H9 (cell line): Measurements from ENCODE around the gene LHFPL2. TPM values are rescaled to one million over a fixed set of nuclear protein-coding genes. Genes with fewer than 3 reads are reported as not detected.

Experiments used
- DNase-seq: peaks from one replicate; pipeline ENCODE4 v3.0.0-alpha.2; 2017
- H2AFZ ChIP-seq: one replicate; pipeline ENCODE4 v1.6.1; 2013; ENCODE audit warnings: mild to moderate bottlenecking, low read length, control low read depth, moderate library complexity
- H2AK5ac ChIP-seq: 2 replicates; pipeline ENCODE4 v1.6.1; 2013; ENCODE audit warnings: low read length, control low read depth, mixed read lengths; ENCODE audit not compliant: insufficient read length
- H2BK120ac ChIP-seq: one replicate; pipeline ENCODE4 v1.6.1; 2013; ENCODE audit warnings: low read depth, mild to moderate bottlenecking, low read length, control low read depth, inconsistent platforms; ENCODE audit not compliant: poor library complexity, severe bottlenecking
- H2BK12ac ChIP-seq: 2 replicates; pipeline ENCODE4 v1.6.1; 2013; ENCODE audit warnings: low read length, control low read depth, mixed read lengths, low read depth; ENCODE audit not compliant: insufficient read length
- H2BK15ac ChIP-seq: 2 replicates; pipeline ENCODE4 v1.6.1; 2013; ENCODE audit warnings: low read depth, low read length, control low read depth
- H2BK20ac ChIP-seq: one replicate; pipeline ENCODE4 v1.6.1; 2013; ENCODE audit warnings: low read depth, mild to moderate bottlenecking, low read length, control low read depth, inconsistent platforms; ENCODE audit not compliant: poor library complexity, severe bottlenecking
- H2BK5ac ChIP-seq: 2 replicates; pipeline ENCODE4 v1.6.1; 2013; ENCODE audit warnings: low read length, control low read depth, mixed read lengths; ENCODE audit not compliant: insufficient read length
- H3K14ac ChIP-seq: 2 replicates; pipeline ENCODE4 v1.6.1; 2013; ENCODE audit warnings: low read length, control low read depth; ENCODE audit not compliant: insufficient read depth
- H3K18ac ChIP-seq: 2 replicates; pipeline ENCODE4 v1.6.1; 2013; ENCODE audit warnings: low read depth, mild to moderate bottlenecking, mixed read lengths, low read length, control low read depth; ENCODE audit not compliant: insufficient read length
- H3K23ac ChIP-seq: 2 replicates; pipeline ENCODE4 v1.6.1; 2013; ENCODE audit warnings: low read length, control low read depth, mixed read lengths, low read depth; ENCODE audit not compliant: insufficient read length
- H3K23me2 ChIP-seq: 2 replicates; pipeline ENCODE4 v1.6.1; 2013; ENCODE audit warnings: low read depth, mild to moderate bottlenecking, mixed read lengths, low read length, control low read depth; ENCODE audit not compliant: insufficient read length, poor library complexity, severe bottlenecking
- H3K27ac ChIP-seq: 2 replicates; pipeline ENCODE4 v1.5.1; 2013; ENCODE audit warnings: low read length, control low read depth, mixed read lengths, low read depth; ENCODE audit not compliant: insufficient read length
- H3K27me3 ChIP-seq: 2 replicates; pipeline ENCODE4 v1.6.1; 2013; ENCODE audit warnings: low read length, control low read depth, inconsistent platforms; ENCODE audit not compliant: insufficient read depth
- H3K4ac ChIP-seq: 2 replicates; pipeline ENCODE4 v1.6.1; 2013; ENCODE audit warnings: low read depth, mild to moderate bottlenecking, control low read depth, inconsistent platforms, low read length, moderate library complexity
- H3K4me1 ChIP-seq: 2 replicates; pipeline ENCODE4 v1.6.1; 2013; ENCODE audit warnings: low read length, control low read depth, inconsistent platforms; ENCODE audit not compliant: insufficient read depth
- H3K4me2 ChIP-seq: 2 replicates; pipeline ENCODE4 v1.6.1; 2013; ENCODE audit warnings: low read length, control low read depth, mixed read lengths; ENCODE audit not compliant: insufficient read length, insufficient read depth
- H3K56ac ChIP-seq: 2 replicates; pipeline ENCODE4 v1.6.1; 2013; ENCODE audit warnings: low read depth, mild to moderate bottlenecking, mixed read lengths, low read length, control low read depth; ENCODE audit not compliant: insufficient read length
- H3K79me1 ChIP-seq: 2 replicates; pipeline ENCODE4 v1.6.1; 2013; ENCODE audit warnings: low read depth, mild to moderate bottlenecking, moderate library complexity, low read length, control low read depth, inconsistent platforms; ENCODE audit not compliant: insufficient read depth, poor library complexity, severe bottlenecking
- H3K79me2 ChIP-seq: 2 replicates; pipeline ENCODE4 v1.6.1; 2013; ENCODE audit warnings: low read length, control low read depth, inconsistent platforms; ENCODE audit not compliant: insufficient read depth
- H3K9ac ChIP-seq: 2 replicates; pipeline ENCODE4 v1.6.1; 2013; ENCODE audit warnings: low read length, control low read depth, mixed read lengths; ENCODE audit not compliant: insufficient read length; ENCODE audit errors: extremely low read depth
- H3K9me3 ChIP-seq: one replicate; pipeline ENCODE4 v1.6.1; 2013; ENCODE audit warnings: low read depth, low read length, inconsistent platforms; ENCODE audit not compliant: control insufficient read depth
- H3T11ph ChIP-seq: one replicate; pipeline ENCODE4 v1.6.1; 2013; ENCODE audit warnings: mild to moderate bottlenecking, low read length, control low read depth, inconsistent platforms
- H4K20me1 ChIP-seq: one replicate; pipeline ENCODE4 v1.6.1; 2013; ENCODE audit not compliant: control insufficient read depth, insufficient read length, insufficient read depth
- H4K5ac ChIP-seq: 2 replicates; pipeline ENCODE4 v1.6.1; 2013; ENCODE audit warnings: low read depth, mild to moderate bottlenecking, mixed read lengths, low read length, control low read depth; ENCODE audit not compliant: insufficient read length
- H4K8ac ChIP-seq: replicated peaks from 2 replicates; pipeline ENCODE4 v1.6.1; 2013; ENCODE audit warnings: low read length, control low read depth, mixed read lengths, low read depth; ENCODE audit not compliant: insufficient read length
- H4K91ac ChIP-seq: 2 replicates; pipeline ENCODE4 v1.6.1; 2013; ENCODE audit warnings: low read depth, mild to moderate bottlenecking, moderate library complexity, mixed read lengths, low read length, control low read depth; ENCODE audit not compliant: insufficient read length
- H3K27ac Mint-ChIP-seq, 3 experiments: 2 replicates in 2 of 3; 3 replicates in 1 of 3; pipeline ENCODE4 v1.8.0; 2020 to 2021; ENCODE audit warnings: mixed read lengths in 3 of 3, mild to moderate bottlenecking in 1 of 3, moderate library complexity in 1 of 3
- H3K27me3 Mint-ChIP-seq: 2 replicates; pipeline ENCODE4 v1.8.0; 2021; ENCODE audit warnings: low read depth, mild to moderate bottlenecking, moderate library complexity, mixed read lengths
- H3K36me3 Mint-ChIP-seq, 3 experiments: 2 replicates in 2 of 3; 3 replicates in 1 of 3; pipeline ENCODE4 v1.8.0; 2020 to 2021; ENCODE audit warnings: low read depth in 3 of 3, mixed read lengths in 3 of 3; ENCODE audit not compliant: insufficient read depth in 1 of 3
- H3K4me1 Mint-ChIP-seq, 2 experiments: 2 replicates each; pipeline ENCODE4 v1.8.0; 2020; ENCODE audit warnings: mixed read lengths in 2 of 2
- H3K4me3 Mint-ChIP-seq, 2 experiments: 2 replicates in 1 of 2; 3 replicates in 1 of 2; pipeline ENCODE4 v1.8.0; 2020 to 2021; ENCODE audit warnings: mild to moderate bottlenecking in 2 of 2, mixed read lengths in 2 of 2, moderate library complexity in 1 of 2
- H3K9me3 Mint-ChIP-seq, 2 experiments: 2 replicates in 1 of 2; 3 replicates in 1 of 2; pipeline ENCODE4 v1.8.0; 2020; ENCODE audit warnings: mild to moderate bottlenecking in 2 of 2, mixed read lengths in 2 of 2, moderate library complexity in 1 of 2
- CTCF ChIP-seq: fragments of 200-600 bp; sonication (generic); conservative IDR thresholded peaks from 3 replicates; pipeline ENCODE4 v1.8.0; 2021; ENCODE audit warnings: antibody characterized with exemption, mild to moderate bottlenecking
- WGBS: extraction: QIAGEN DNeasy Blood & Tissue Kit; methylation state at CpG from one replicate; pipeline ENCODE4 v1.1.7; 2013; ENCODE audit warnings: missing lambda C conversion rate, low lambda C conversion rate, mixed read lengths; ENCODE audit not compliant: insufficient read length; ENCODE audit errors: extremely low coverage; 5-methylcytosine and 5-hydroxymethylcytosine counted together
- total RNA-seq: library from RNA; stranded (reverse); gene quantifications from 2 replicates; pipeline ENCODE4 v1.2.1, GENCODE V29; 2021

The LHFPL2 gene
- total RNA-seq, 1 experiment from 2014 or later, result 26.3 TPM

DNA sequence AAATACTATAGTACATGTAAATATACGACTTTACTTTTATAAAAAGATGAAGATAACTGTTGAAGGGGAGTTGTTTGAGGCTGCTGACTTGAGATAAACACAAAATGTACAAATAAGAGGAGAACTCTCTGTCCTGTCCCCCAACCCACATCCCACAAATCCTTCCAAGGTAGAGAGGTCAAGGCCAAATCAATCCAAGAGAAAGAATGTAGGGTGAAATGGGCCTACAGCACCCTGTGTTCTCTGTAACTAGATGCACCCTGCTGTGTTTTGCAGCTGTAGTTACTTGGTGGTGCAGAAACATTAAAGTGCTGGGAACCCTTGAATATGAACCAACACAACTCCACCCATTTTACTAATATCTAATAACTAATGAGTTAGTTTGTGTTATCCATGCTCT lies 2.0 kb upstream of the LHFPL2 start:
- Histone ChIP-seq H2AFZ (no peak overlapping the region), H3K18ac (no peak overlapping the region), H3K9me3 (no peaks in the 10 kb centered on the region), H2BK5ac (no peak overlapping the region), H3K4me1 (peaks cover 8% of the 10 kb centered on the region), H3K56ac (no peak overlapping the region), H3K23ac (no peak overlapping the region), H3K79me2 (peaks cover 17% of the 10 kb centered on the region; the same call in 1 of the 2 replicates), H4K8ac (no peak overlapping the region), H3K79me1 (no peaks in the 10 kb centered on the region), H3T11ph (no peak overlapping the region), H3K4ac (no peak overlapping the region), H2BK12ac (no peak overlapping the region), H3K4me2 (no peak overlapping the region), H2BK15ac (no peak overlapping the region), H2BK120ac (no peak overlapping the region), H3K14ac (no peak overlapping the region), H3K9ac (no peak overlapping the region), H2AK5ac (no peak overlapping the region), H3K27me3 (no peaks in the 10 kb centered on the region), H4K20me1 (no peaks in the 10 kb centered on the region), H3K23me2 (peaks cover 15% of the 10 kb centered on the region), H4K91ac (no peak overlapping the region), H4K5ac (no peak overlapping the region), H3K27ac (no peak overlapping the region), H2BK20ac (no peak overlapping the region)
- Mint-ChIP-seq H3K27ac (peak overlapping the region in 1 of 3 experiments; percentile 92; a peak in 1 of 7 replicates), H3K36me3 (peaks cover 3 to 8% (median 4%) of the 10 kb centered on the region in 3 experiments; a peak in 4 of 7 replicates), H3K4me3 (no peak overlapping the region; a peak in 1 of 5 replicates), H3K4me1 (peaks cover 23 to 28% of the 10 kb centered on the region in 2 experiments), H3K9me3 (no peaks in the 10 kb centered on the region), H3K27me3 (no peaks in the 10 kb centered on the region; the same call in none of the 2 replicates)
- no peak for DNase-seq
- no peak for TF ChIP-seq CTCF
- WGBS, result no CpG with 5 or more reads among the region's 1 CpG
